ENCODE measurements around the gene HS3ST2.
"Not testable (repeated sequence)": the region's sequence is repeated elsewhere in the genome, so short reads cannot be mapped to it uniquely, and the experiment has no call there.

HS3ST2 gene

GRCh38 chr16:22813223-22813947 is 577 bp upstream of the HS3ST2 start:
- DNase-seq (ENCODE audit: low read depth in 2 of 2) = peak; percentile 13 to 26

- DNase-seq (ENCODE audit: low read depth in 2 of 2) = no peak
Measured at GRCh38 chr16:22814711-22815105, 746 bp downstream of the HS3ST2 start.

- no peak for DNase-seq (ENCODE audit: low read depth in 2 of 2)
Measured at GRCh38 chr16:22815863-22816262, 1.9 kb downstream of the HS3ST2 start.

GRCh38 chr16:22816475-22816874 is 2.5 kb downstream of the HS3ST2 start:
- no peak for DNase-seq (ENCODE audit: low read depth in 2 of 2)

GRCh38 chr16:22818736-22819135 is 4.8 kb downstream of the HS3ST2 start:
- not testable (repeated sequence) for DNase-seq (ENCODE audit: low read depth in 2 of 2)

GRCh38 chr16:22838681-22839080 is 24.7 kb downstream of the HS3ST2 start:
- no peak for DNase-seq (ENCODE audit: low read depth in 2 of 2)

- not testable (repeated sequence) for DNase-seq (ENCODE audit: low read depth in 2 of 2)
Measured at GRCh38 chr16:22842031-22842430, 28.1 kb downstream of the HS3ST2 start.

GRCh38 chr16:22843122-22843521 is 29.2 kb downstream of the HS3ST2 start:
- DNase-seq (ENCODE audit: low read depth in 2 of 2) = no peak

- DNase-seq (ENCODE audit: low read depth in 2 of 2) = no peak
Measured at GRCh38 chr16:22843856-22844255, 29.9 kb downstream of the HS3ST2 start.

GRCh38 chr16:22844416-22844815 is 30.5 kb downstream of the HS3ST2 start:
- DNase-seq (ENCODE audit: low read depth in 2 of 2) = no peak

- no peak for DNase-seq (ENCODE audit: low read depth in 2 of 2)
Measured at GRCh38 chr16:22847100-22847499, 33.1 kb downstream of the HS3ST2 start.

GRCh38 chr16:22847690-22848089 is 33.7 kb downstream of the HS3ST2 start:
- no peak for DNase-seq (ENCODE audit: low read depth in 2 of 2)

- DNase-seq (ENCODE audit: low read depth in 2 of 2) = no peak
Measured at GRCh38 chr16:22848451-22848850, 34.5 kb downstream of the HS3ST2 start.

- no peak for DNase-seq (ENCODE audit: low read depth in 2 of 2)
Measured at GRCh38 chr16:22849517-22849916, 35.6 kb downstream of the HS3ST2 start.

- DNase-seq (ENCODE audit: low read depth in 2 of 2) = no peak
Measured at GRCh38 chr16:22855231-22855630, 41.3 kb downstream of the HS3ST2 start.

GRCh38 chr16:22857296-22858025 is 43.5 kb downstream of the HS3ST2 start:
- no peak for DNase-seq (ENCODE audit: low read depth in 2 of 2)

GRCh38 chr16:22859925-22860324 is 46.0 kb downstream of the HS3ST2 start:
- no peak for DNase-seq (ENCODE audit: low read depth in 2 of 2)

GRCh38 chr16:22861580-22861979 is 47.6 kb downstream of the HS3ST2 start:
- DNase-seq (ENCODE audit: low read depth in 2 of 2) = no peak

GRCh38 chr16:22862046-22862445 is 48.1 kb downstream of the HS3ST2 start:
- no peak for DNase-seq (ENCODE audit: low read depth in 2 of 2)

GRCh38 chr16:22864375-22864774 is 50.4 kb downstream of the HS3ST2 start:
- no peak for DNase-seq (ENCODE audit: low read depth in 2 of 2)

GRCh38 chr16:22868593-22869224 is 54.7 kb downstream of the HS3ST2 start:
- DNase-seq (ENCODE audit: low read depth in 2 of 2) = no peak

GRCh38 chr16:22871861-22872260 is 57.9 kb downstream of the HS3ST2 start:
- DNase-seq (ENCODE audit: low read depth in 2 of 2) = no peak

GRCh38 chr16:22874394-22874793 is 60.4 kb downstream of the HS3ST2 start:
- DNase-seq (ENCODE audit: low read depth in 2 of 2) = no peak

Data from fibroblast of skin of left quadriceps (primary cell).